Measurements from ENCODE around the gene ARHGAP26. TPM values are rescaled to one million over a fixed set of nuclear protein-coding genes. Genes with fewer than 3 reads are reported as not detected.

The ARHGAP26 gene
- total and polyA plus RNA-seq, 2 donors (not counting 3 experiments of a cell fraction or from before 2014, with no cell fraction given), result 3.1 to 16.2 TPM

DNA sequence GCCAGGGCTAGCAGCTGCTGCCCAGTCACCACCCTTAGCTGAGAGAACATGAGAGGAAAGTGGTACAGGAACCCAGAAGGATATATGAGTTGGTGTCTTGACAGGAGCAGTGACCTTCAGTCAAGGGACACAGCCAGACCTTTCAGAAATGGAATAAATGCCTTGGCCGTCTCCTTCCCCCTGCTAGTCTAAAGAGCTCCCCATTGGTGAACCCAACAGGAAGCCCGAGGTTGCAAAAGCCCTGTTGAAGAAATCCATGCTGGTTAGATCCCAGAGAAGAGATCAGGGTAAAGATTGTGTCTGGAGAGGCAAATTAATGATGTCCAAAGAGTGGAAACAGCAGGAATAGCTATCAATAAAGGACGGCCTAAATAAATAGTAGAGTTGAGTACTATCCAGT, 388.9 kb downstream of the ARHGAP26 start:
- Histone ChIP-seq H2AFZ (ENCODE audit: low read depth, low read length) (no peak overlapping the region), H3K4me2 (ENCODE audit: insufficient read depth, low read length) (no peak overlapping the region), H3K4me1 (ENCODE audit: control insufficient read depth, extremely low read depth, insufficient read depth, low read length) (no peaks in the 10 kb centered on the region), H4K20me1 (replicated peaks; ENCODE audit: control insufficient read depth, extremely low read depth, insufficient read depth, low read length) (no peaks in the 10 kb centered on the region), H3K9ac (replicated peaks; ENCODE audit: extremely low read depth, insufficient read depth, low read length) (no peak overlapping the region), H3K36me3 (ENCODE audit: control insufficient read depth in 2 of 2, extremely low read depth in 1 of 2, insufficient read depth in 2 of 2, low read length in 2 of 2) (no peaks in the 10 kb centered on the region), H3K79me2 (ENCODE audit: control insufficient read depth, insufficient read depth, low read length) (no peaks in the 10 kb centered on the region), H3K9me3 (replicated peaks; ENCODE audit: control insufficient read depth, insufficient read depth, low read length) (no peaks in the 10 kb centered on the region), H3K4me3 (replicated peaks in 1 of 3; ENCODE audit: insufficient read depth in 1 of 3, low read depth in 1 of 3, low read length in 3 of 3) (no peak overlapping the region), H3K9me1 (replicated peaks; ENCODE audit: control insufficient read depth, extremely low read depth, insufficient read depth, low read length) (no peaks in the 10 kb centered on the region), H3K27me3 (ENCODE audit: control insufficient read depth in 2 of 2, insufficient read depth in 2 of 2, low read length in 2 of 2) (no peaks in the 10 kb centered on the region), H3K27ac (ENCODE audit: insufficient read depth, low read depth, low read length) (no peak overlapping the region)
- ChIA-PET POLR2A (no interaction called here), CTCF (interaction anchor here (0.8 to 2.6 kb wide), 2 partner anchors 27 to 94 kb away, joined by 3 to 7 read pairs; no protein-coding TSS in a partner anchor)
- DNase-seq (ENCODE audit: low read depth, low spot score) (no peak), FAIRE-seq (no peak)
- intact Hi-C loops (cut with micrococcal nuclease) (no loop called here), dilution Hi-C loops (cut with MboI; ENCODE audit: extremely low pct_ligation_motif_present, low sequenced_read_pairs) (no loop called here)
- TF ChIP-seq EZH2 (IDR thresholded peaks at IDR 0.05; ENCODE audit: borderline replicate concordance, low read depth, low read length, severe bottlenecking), result no peak
- TF ChIP-seq JUN (IDR thresholded peaks at IDR 0.05; ENCODE audit: borderline replicate concordance, insufficient read depth, insufficient read length, low read depth), result no peak
- TF ChIP-seq POLR2A (IDR thresholded peaks at IDR 0.05; ENCODE audit: low read depth, low read length), result no peak
- no peak for TF ChIP-seq GATA2 (IDR thresholded peaks at IDR 0.05; ENCODE audit: insufficient read depth, insufficient read length, low read depth, low read length)
- TF ChIP-seq POLR2AphosphoS5 (IDR thresholded peaks at IDR 0.05; ENCODE audit: insufficient read depth, low read depth, low read length), result no peak
- TF ChIP-seq, protein P1, sequence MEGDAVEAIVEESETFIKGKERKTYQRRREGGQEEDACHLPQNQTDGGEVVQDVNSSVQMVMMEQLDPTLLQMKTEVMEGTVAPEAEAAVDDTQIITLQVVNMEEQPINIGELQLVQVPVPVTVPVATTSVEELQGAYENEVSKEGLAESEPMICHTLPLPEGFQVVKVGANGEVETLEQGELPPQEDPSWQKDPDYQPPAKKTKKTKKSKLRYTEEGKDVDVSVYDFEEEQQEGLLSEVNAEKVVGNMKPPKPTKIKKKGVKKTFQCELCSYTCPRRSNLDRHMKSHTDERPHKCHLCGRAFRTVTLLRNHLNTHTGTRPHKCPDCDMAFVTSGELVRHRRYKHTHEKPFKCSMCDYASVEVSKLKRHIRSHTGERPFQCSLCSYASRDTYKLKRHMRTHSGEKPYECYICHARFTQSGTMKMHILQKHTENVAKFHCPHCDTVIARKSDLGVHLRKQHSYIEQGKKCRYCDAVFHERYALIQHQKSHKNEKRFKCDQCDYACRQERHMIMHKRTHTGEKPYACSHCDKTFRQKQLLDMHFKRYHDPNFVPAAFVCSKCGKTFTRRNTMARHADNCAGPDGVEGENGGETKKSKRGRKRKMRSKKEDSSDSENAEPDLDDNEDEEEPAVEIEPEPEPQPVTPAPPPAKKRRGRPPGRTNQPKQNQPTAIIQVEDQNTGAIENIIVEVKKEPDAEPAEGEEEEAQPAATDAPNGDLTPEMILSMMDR (IDR thresholded peaks at IDR 0.05; ENCODE audit: extremely low read depth in 1 of 2, insufficient read depth in 1 of 2, low read depth in 1 of 2, low read length in 2 of 2), result no peak
- TF ChIP-seq, protein P2, sequence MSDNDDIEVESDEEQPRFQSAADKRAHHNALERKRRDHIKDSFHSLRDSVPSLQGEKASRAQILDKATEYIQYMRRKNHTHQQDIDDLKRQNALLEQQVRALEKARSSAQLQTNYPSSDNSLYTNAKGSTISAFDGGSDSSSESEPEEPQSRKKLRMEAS (IDR thresholded peaks at IDR 0.05; ENCODE audit: insufficient read depth, insufficient read length), result no peak
- no peak for TF ChIP-seq FOS (IDR thresholded peaks at IDR 0.05; ENCODE audit: borderline replicate concordance, insufficient read depth, low read length)
- no peak for TF ChIP-seq MYC (IDR thresholded peaks at IDR 0.05; ENCODE audit: low read depth, low read length)
- no TSS peak for BruUV-seq (replicated peaks)
